NCI-H460 (cell line): ENCODE results near the gene ARHGEF19. TPM values are rescaled to one million over a fixed set of nuclear protein-coding genes. Genes with fewer than 3 reads are reported as not detected.
A peak's percentile ranks its signal among the peaks of the same experiment; 100 is the strongest.
"Not testable (repeated sequence)": the region's sequence is repeated elsewhere in the genome, so short reads cannot be mapped to it uniquely, and the experiment has no call there.

Experiments used
- DNase-seq: peaks from one replicate; pipeline ENCODE4 v3.0.0-alpha.2; 2016; ENCODE audit warnings: low read depth; ENCODE audit errors: extremely low read depth
- total RNA-seq: library from RNA; depleted of rRNA; stranded (reverse); fragments of >200 nt; shearing (Covaris generic); gene quantifications from 2 replicates; pipeline ENCODE4 v1.2.3, GENCODE V29; 2014

ARHGEF19 gene
- total RNA-seq, 1 experiment from 2014 or later = 6.1 TPM

- no peak for DNase-seq
These were observed 42.2 kb downstream of the ARHGEF19 start for GRCh38 chr1:16170283-16170673.

- no peak for DNase-seq
These were observed 43.7 kb downstream of the ARHGEF19 start for GRCh38 chr1:16168622-16169360.

DNA sequence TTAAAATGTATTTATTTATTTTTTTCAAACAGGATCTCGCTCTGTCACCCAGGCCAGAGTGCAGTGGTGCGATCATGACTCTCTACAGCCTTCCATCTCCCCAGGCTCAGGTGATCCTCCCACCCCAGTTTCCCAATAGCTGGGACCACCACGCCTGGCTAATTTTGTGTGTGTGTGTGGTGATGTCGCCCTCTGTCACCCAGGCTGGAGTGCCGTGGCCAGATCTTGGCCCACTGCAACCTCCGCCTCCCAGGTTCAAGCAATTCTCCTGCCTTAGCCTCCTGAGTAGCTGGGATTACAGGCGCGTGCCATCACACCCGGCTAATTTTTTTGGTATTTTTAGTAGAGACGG lies 44.3 kb downstream of the ARHGEF19 start:
- not testable (repeated sequence) for DNase-seq

GRCh38 chr1:16167331-16168143 lies 44.9 kb downstream of the ARHGEF19 start:
- no peak for DNase-seq

DNA sequence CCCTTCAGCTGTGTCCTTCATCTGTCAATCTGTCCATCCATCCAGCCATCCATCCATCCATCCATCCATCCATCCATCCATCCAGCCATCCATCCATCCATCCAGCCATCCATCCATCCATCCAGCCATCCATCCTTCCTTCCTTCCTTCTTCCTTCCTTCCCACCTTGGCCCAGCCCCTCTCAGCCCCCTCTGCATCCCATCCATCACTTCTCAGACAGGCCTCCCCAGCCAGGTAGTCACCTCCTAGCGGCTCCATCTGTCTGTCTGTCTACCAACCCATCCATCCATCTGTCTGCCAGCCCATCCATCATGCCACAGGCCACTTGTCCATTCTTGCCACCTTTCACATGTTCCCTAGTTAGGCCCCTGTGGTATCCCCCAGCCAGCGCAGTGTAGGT lies 46.3 kb downstream of the ARHGEF19 start:
- no peak for DNase-seq

DNA sequence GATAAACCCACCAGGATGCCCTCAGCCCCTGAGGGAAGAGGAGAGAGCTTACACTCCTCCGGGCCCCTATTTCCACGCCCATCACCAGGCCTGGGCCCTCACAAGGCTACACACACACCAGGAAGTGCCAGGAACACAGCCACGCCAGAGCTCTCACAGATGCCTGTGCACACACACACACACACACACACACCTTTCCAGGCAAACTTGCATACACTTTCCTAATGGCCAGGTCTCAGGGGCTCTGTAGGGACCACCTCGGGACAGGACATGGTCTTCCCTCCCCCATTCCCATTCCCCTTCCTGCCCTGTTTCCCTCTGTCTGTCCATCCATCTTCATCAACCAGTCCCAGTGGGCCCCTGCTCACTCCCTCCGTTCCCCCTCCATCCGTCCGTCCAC lies 46.9 kb downstream of the ARHGEF19 start:
- DNase-seq = no peak

GRCh38 chr1:16165073-16165364 lies 47.4 kb downstream of the ARHGEF19 start:
- no peak for DNase-seq

DNA sequence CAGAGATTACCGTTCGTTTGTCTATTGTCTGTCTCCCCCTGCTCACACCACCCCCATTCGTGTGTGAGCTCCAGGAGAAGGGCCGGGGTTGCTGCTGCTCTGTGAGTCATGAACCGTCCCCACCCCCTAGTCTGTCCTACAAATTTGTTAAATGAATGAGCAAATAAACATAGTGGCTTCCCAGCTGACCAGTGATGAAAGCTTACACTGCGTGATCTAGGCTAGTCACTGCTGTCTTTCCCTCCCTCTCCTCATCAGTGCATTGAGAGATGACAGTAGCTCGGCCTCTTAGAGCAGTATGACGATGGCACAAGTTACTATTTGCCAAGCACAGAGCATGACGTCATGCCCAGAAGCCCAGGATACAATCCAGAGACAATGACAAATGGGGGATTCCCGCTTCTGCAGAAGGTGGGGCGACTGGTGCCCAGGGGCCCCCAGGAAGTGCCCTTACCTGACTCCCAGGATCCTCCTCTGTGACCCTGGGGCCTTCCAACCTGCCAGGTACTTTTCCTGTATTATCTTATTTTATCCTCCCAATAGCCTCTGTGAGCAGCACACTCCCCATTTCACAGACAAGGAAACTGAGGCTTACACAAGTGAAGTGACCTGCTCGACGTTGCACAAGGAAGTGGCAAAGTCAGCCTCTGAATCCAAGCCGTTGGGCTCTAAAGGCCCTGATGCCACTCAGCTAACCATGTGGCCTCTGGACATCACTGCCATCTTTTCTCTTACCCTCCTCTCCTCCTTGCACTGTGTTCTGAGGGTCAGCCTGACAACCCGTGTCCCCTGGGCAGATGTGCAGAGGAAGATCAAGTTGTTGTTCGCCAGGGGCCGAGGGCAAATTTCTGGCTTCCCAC lies 48.0 kb downstream of the ARHGEF19 start:
- DNase-seq = peak; percentile 70

DNA sequence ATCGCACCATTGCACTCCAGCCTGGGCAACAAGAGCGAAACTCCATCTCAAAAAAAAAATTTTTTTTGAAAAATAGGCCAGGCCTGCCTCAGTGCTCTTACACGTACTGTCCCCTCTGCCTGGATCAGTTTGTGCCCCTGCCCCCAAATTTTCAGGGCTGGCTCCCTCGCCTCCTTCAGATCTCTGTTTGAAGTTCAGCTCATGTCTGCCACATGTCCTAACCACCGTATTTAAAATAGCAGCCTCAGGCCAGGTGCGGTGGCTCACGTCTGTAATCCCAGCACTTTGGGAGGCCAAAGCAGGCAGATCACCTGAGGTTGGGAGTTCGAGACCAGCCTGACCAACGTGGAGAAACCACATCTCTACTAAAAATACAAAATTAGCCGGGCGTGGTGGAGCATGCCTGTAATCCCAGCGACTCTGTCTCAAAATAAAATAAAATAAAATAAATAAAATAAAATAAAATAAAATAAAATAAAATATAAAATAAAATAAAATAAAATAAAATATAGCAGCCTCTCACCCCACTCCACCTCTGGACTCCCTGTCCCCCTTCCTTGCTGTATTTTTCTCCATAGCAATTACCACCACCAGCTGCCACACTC lies 48.7 kb downstream of the ARHGEF19 start:
- not testable (repeated sequence) for DNase-seq

GRCh38 chr1:16162163-16162822 lies 50.2 kb downstream of the ARHGEF19 start:
- no peak for DNase-seq

DNA sequence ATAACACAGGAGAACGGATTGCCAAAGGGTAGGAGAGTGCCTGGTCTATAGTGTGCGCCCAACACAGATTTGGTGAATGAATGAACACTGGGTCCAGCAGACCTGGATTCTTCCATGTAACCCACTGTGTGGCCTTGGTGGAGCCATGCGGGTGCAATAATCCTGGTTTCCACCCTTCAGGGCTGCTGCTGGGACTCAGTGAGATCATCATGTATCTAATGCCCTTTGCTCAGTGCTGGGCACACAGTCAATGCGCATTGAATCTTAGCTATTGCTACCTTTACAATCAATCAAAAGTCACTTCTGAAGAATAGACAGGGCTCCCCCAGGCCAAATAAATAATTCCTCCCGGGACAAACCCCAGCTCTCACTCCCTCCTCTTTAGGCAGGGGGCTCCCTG lies 50.7 kb downstream of the ARHGEF19 start:
- DNase-seq = no peak

- no peak for DNase-seq
These were observed 53.2 kb downstream of the ARHGEF19 start for GRCh38 chr1:16158993-16159831.

DNA sequence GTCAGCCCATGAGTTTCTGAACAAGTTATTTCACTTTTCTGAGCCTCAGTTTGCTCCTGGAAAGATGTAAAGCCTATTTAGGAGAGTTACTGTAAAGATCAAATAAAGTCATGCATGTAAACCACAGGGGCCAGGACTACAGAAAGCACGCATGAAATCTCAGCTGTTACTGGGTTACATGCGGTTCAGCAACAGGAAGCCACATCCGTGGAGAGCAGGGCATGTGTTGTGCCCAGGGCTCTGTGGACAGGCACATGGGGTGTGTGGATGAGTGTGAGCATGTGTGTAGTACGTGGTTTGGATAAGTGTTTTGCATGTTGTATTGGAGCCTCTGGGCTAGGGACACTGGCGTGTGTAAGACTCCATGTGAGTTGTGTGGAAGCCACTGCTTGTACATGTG lies 54.4 kb downstream of the ARHGEF19 start:
- no peak for DNase-seq

DNA sequence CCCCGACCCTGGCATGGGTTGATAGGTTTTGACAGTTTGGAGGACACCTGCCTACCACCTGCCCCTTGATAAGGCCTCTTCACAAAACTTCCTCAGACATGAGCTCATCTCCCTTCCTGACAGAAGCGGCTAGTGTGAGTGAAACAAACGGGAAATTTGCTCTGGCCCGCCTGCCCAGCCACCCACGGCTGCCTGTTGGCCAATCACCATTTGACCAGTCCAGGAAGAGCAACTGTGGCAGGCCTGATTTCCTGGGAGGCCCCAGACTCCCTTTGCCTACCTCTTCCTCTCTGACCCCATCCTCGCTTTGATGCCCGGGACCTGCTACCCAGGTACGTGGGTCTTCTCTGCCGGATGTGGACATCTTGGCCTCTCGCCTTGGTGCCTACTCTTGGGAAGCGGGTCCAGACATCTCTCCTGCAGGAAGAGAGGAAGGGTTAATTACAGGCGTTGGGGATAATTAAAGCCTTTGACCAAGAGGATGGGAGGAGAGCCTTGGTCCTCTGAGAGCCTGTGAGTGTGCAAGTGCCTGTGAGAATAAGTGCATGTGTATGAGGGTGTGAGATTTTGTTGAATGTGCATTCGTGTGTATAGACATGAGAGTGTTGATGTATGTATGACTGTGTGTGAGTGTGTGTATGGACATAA lies 55.5 kb downstream of the ARHGEF19 start:
- no peak for DNase-seq

DNA sequence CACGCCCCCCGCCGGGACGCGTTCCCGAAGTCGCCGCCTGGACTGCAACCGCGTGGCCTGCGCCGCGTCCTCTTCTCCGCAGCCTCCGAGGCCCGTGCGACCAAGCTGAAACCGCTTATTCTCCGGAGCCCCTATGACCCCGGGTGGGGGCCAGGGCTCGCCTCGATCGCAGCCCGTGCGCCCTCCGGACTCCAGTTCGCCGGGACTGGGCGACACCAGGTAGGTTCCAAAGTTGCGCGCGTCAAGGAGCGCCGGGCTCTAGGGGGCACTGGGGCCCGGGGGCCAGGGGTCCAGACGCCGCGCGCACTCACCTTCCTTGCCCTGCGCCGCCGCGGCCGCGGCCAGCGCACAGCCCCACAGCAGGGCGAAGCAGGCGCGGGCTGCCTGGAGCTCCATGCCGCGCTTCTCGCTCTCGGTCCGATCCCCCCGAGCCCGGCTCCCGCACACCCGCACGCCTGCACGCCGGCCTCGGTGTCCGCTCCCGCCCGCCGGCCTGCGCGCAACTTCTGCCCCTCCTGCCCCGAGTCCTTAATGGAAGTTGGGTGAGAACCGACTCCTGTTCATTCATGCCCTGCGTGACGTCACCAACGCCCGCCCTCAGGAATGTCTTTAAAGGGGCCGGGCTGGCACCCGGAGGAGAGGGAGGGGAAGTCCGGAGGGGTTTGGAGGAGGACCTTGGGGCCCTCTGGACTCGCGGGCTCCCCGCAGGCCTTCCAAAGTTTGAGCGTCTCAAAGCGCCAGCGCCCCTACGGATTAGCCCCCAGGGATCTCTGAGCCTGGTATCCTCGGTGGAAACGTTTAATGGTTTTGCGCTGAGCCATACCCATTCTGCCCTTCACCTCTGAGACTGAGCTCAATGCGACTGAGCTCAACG lies 56.7 kb downstream of the ARHGEF19 start, which contains the start of gene EPHA2:
TSS of gene EPHA2 (minus strand) at position 533 of the 874 bp plus-strand sequence. CDS start at position 396, 137 bp downstream.
- peak; percentile 86 for DNase-seq

GRCh38 chr1:16153999-16154673 lies 58.3 kb downstream of the ARHGEF19 start:
- DNase-seq = no peak
